GM21423 (cell line): ENCODE results near the gene SDR9C7.
"Not testable (repeated sequence)": the region's sequence is repeated elsewhere in the genome, so short reads cannot be mapped to it uniquely, and the experiment has no call there.

Source experiments
- ATAC-seq: cut with Tn5 transposase; IDR thresholded peaks from one replicate; pipeline ENCODE4 v1.9.1; 2021; ENCODE audit warnings: mild to moderate bottlenecking, moderate library complexity; ENCODE audit not compliant: unreplicated experiment

Gene SDR9C7

GRCh38 chr12:56933826-56934625 lies at the start of gene SDR9C7:
Gene SDR9C7, minus strand, starts transcription at chr12:56934408. Its CDS starts 147 bp downstream, at chr12:56934261.
- no peak for ATAC-seq

- no peak for ATAC-seq
Observed at GRCh38 chr12:56983386-56983785, 49.2 kb upstream of the SDR9C7 start.

GRCh38 chr12:56982578-56983236 lies 48.5 kb upstream of the SDR9C7 start:
- ATAC-seq: not testable (repeated sequence)

GRCh38 chr12:56980941-56981530 lies 46.8 kb upstream of the SDR9C7 start:
- no peak for ATAC-seq

GRCh38 chr12:56980268-56980667 lies 46.1 kb upstream of the SDR9C7 start:
- ATAC-seq: no peak

- no peak for ATAC-seq
Observed at GRCh38 chr12:56979628-56980027, 45.4 kb upstream of the SDR9C7 start.

- no peak for ATAC-seq
Observed at GRCh38 chr12:56978397-56979138, 44.4 kb upstream of the SDR9C7 start.

- ATAC-seq: not testable (repeated sequence)
Observed at GRCh38 chr12:56977361-56977760, 43.2 kb upstream of the SDR9C7 start.

- ATAC-seq: not testable (repeated sequence)
Observed at GRCh38 chr12:56974224-56974623, 40.0 kb upstream of the SDR9C7 start.

- not testable (repeated sequence) for ATAC-seq
Observed at GRCh38 chr12:56968910-56969309, 34.7 kb upstream of the SDR9C7 start.

GRCh38 chr12:56965997-56966642 lies 31.9 kb upstream of the SDR9C7 start:
- not testable (repeated sequence) for ATAC-seq

GRCh38 chr12:56965124-56965523 lies 30.9 kb upstream of the SDR9C7 start:
- ATAC-seq: not testable (repeated sequence)

- ATAC-seq: not testable (repeated sequence)
Observed at GRCh38 chr12:56963557-56963956, 29.3 kb upstream of the SDR9C7 start.

GRCh38 chr12:56962247-56962646 lies 28.0 kb upstream of the SDR9C7 start:
- ATAC-seq: not testable (repeated sequence)

GRCh38 chr12:56958422-56958821 lies 24.2 kb upstream of the SDR9C7 start:
- no peak for ATAC-seq

GRCh38 chr12:56957229-56958052 lies 23.2 kb upstream of the SDR9C7 start, which contains the start of gene RDH16:
Gene RDH16, minus strand, starts transcription at chr12:56957608. Its CDS starts 146 bp downstream, at chr12:56957462.
- no peak for ATAC-seq

- no peak for ATAC-seq
Observed at GRCh38 chr12:56955631-56956256, 21.5 kb upstream of the SDR9C7 start.

- no peak for ATAC-seq
Observed at GRCh38 chr12:56954958-56955355, 20.7 kb upstream of the SDR9C7 start.
